Heart left ventricle (tissue), 13 donors: Measurements from ENCODE around the gene AKR1C3.

Experiments used
- CTCF ChIP-seq, 12 donors: fragments of 200-600 bp; sonication (generic) in 4 of 12; IDR thresholded peaks; one replicate each; pipeline versions ENCODE4 v1.5.0 to v1.8.0; 2018 to 2022; ENCODE audit warnings: antibody characterized with exemption in 12 of 12, mild to moderate bottlenecking in 5 of 12
- POLR2A ChIP-seq, 2 donors: fragments of 450-650 bp; IDR thresholded peaks; one replicate each; pipeline ENCODE4 v1.6.1; 2017; ENCODE audit warnings: antibody characterized with exemption in 2 of 2, mild to moderate bottlenecking in 2 of 2, moderate library complexity in 2 of 2
- donor health status: ischemic (EF 13 %, LVEDD 7.1; RV severe dilation, severe dysfunction).
- donor health status: DM: no; HTN: yes; CAD: no.
- donor health status: DM: no; HTN: no; CAD: no.
- donor health status: ischemic (EF 25% LVEDD 6.9; RV normal size, moderate dysfunction).
- donor health status: ischemic (EF 25% LVEDD 5.7; RV mildly dilated, moderate dysfunction).
- donor health status: ischemic (EF 35%, LVEDD 5.7; RV mildly dilated, moderate dysfunction).
- donor health status: nonischemic (EF 11% LVEDD 7.7; RV severe dilation, severe dysfunction).
- donor health status: DM: yes; HTN: yes; CAD: no.
- donor health status: PGD.
- donor health status: ischemic (EF 29% LVEDD 5.4; RV normal size, mild dysfunction).
- donor health status: nonischemic (EF 23%, LVEDD 6.1; RV moderate dilation, normal function).

GRCh38 chr10:5092375-5092774, 1.8 kb upstream of the AKR1C3 start:
- TF ChIP-seq CTCF (IDR thresholded peaks at IDR 0.05) (no peak), POLR2A (IDR thresholded peaks at IDR 0.05) (no peak)
